NB4 (cell line): ENCODE results near the gene CEPT1.

ENCODE experiments used
- CTCF ChIP-seq: IDR thresholded peaks from one replicate; pipeline ENCODE4 v1.5.1; 2012; ENCODE audit warnings: low read depth, low read length
- MAX ChIP-seq: IDR thresholded peaks from 2 replicates; pipeline ENCODE4 v1.6.1; 2011; ENCODE audit warnings: low read depth, low read length

- TF ChIP-seq MAX (no peak), CTCF (no peak)
Observed at GRCh38 chr1:111221633-111222291, 81.7 kb downstream of the CEPT1 start.
